ENCODE data around the gene KREMEN1.

DNA sequence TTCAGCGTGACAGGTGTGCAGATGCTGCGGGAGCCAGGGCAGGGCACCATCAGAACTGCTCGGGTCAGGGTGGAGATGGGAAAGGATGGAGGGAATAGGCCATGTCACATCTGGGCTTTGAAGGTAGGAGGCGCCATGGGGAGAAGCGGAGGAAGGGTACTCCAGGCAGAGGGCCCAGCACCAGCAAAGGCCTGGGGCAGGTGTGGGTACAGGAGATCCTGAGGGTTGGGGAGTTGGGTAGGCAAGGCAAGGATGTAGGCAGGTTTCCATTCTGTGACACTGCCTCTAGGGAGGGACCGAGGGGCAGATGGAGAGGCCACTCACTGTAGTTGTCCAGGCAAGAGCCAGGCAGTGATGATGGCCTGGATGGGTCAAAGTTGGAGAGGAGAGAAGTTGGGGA lies 141.4 kb downstream of the KREMEN1 start:
- TF ChIP-seq POLR2A (IDR thresholded peaks at IDR 0.05; ENCODE audit: low read length) = no peak
- TF ChIP-seq GATA1 (IDR thresholded peaks at IDR 0.05; ENCODE audit: low read depth, low read length) = no peak

All from erythroblast (primary cell).